GM18867 (cell line): Measurements from ENCODE around the gene EEFSEC.

Experiments
- ATAC-seq: cut with Tn5 transposase; IDR thresholded peaks from one replicate; pipeline ENCODE4 v1.9.1; 2021; ENCODE audit warnings: mild to moderate bottlenecking, moderate library complexity; ENCODE audit not compliant: unreplicated experiment

Gene EEFSEC

GRCh38 chr3:128311441-128311844 lies 158.2 kb downstream of the EEFSEC start:
- no peak for ATAC-seq

GRCh38 chr3:128312271-128312670 lies 159.0 kb downstream of the EEFSEC start:
- no peak for ATAC-seq

GRCh38 chr3:128313071-128313725 lies 159.9 kb downstream of the EEFSEC start:
- ATAC-seq: no peak

- no peak for ATAC-seq
Measured at GRCh38 chr3:128313935-128314334, 160.7 kb downstream of the EEFSEC start.

GRCh38 chr3:128315313-128315712 lies 162.0 kb downstream of the EEFSEC start:
- no peak for ATAC-seq

GRCh38 chr3:128316481-128316891 lies 163.2 kb downstream of the EEFSEC start:
- ATAC-seq: no peak

- no peak for ATAC-seq
Measured at GRCh38 chr3:128317101-128317697, 163.9 kb downstream of the EEFSEC start.

GRCh38 chr3:128317698-128318231 lies 164.5 kb downstream of the EEFSEC start:
- ATAC-seq: no peak

- no peak for ATAC-seq
Measured at GRCh38 chr3:128318275-128318941, 165.1 kb downstream of the EEFSEC start.

GRCh38 chr3:128319107-128319506 lies 165.8 kb downstream of the EEFSEC start:
- no peak for ATAC-seq

- ATAC-seq: no peak
Measured at GRCh38 chr3:128319741-128320141, 166.5 kb downstream of the EEFSEC start.

- ATAC-seq: no peak
Measured at GRCh38 chr3:128320551-128321340, 167.5 kb downstream of the EEFSEC start.

- no peak for ATAC-seq
Measured at GRCh38 chr3:128321418-128321817, 168.1 kb downstream of the EEFSEC start.

- no peak for ATAC-seq
Measured at GRCh38 chr3:128322030-128323022, 169.0 kb downstream of the EEFSEC start.

- ATAC-seq: no peak
Measured at GRCh38 chr3:128323206-128324081, 170.2 kb downstream of the EEFSEC start.

GRCh38 chr3:128324911-128325592 lies 171.8 kb downstream of the EEFSEC start:
- ATAC-seq: no peak

- ATAC-seq: no peak
Measured at GRCh38 chr3:128326051-128326823, 173.0 kb downstream of the EEFSEC start.

- no peak for ATAC-seq
Measured at GRCh38 chr3:128327606-128328031, 174.3 kb downstream of the EEFSEC start.
